HepG2 (cell line): ENCODE results near the gene ZNF526. TPM values are rescaled to one million over a fixed set of nuclear protein-coding genes. Genes with fewer than 3 reads are reported as not detected.
A peak's percentile ranks its signal among the peaks of the same experiment; 100 is the strongest.

Experiments
- ARNTL ChIP-seq: sonication (generic); formaldehyde crosslinking; IDR thresholded peaks from 2 replicates; pipeline ENCODE4 v1.4.0; 2020; ENCODE audit warnings: mild to moderate bottlenecking, missing genetic modification reagents
- CEBPZ ChIP-seq: IDR thresholded peaks from 2 replicates; pipeline ENCODE4 v1.6.1; 2012; ENCODE audit warnings: low read length, improper control_type of control experiment
- HMG20A ChIP-seq: IDR thresholded peaks from 2 replicates; pipeline ENCODE4 v1.6.1; 2016; ENCODE audit warnings: borderline replicate concordance
- IKZF4 ChIP-seq: sonication (generic); formaldehyde crosslinking; IDR thresholded peaks from 2 replicates; pipeline ENCODE4 v1.5.1; 2020; ENCODE audit warnings: borderline replicate concordance, mild to moderate bottlenecking, low read depth, missing genetic modification reagents; ENCODE audit errors: not compliant biosample characterization
- ISX ChIP-seq: sonication (generic); formaldehyde crosslinking; conservative IDR thresholded peaks from 2 replicates; pipeline ENCODE4 v1.5.0; 2020; ENCODE audit warnings: missing genetic modification reagents
- JUN ChIP-seq: sonication (generic); formaldehyde crosslinking; IDR thresholded peaks from 2 replicates; pipeline ENCODE4 v1.4.0; 2020; ENCODE audit warnings: mild to moderate bottlenecking, missing genetic modification reagents
- KDM6A ChIP-seq: IDR thresholded peaks from 2 replicates; pipeline ENCODE4 v1.6.1; 2016; ENCODE audit warnings: low read depth
- MAFK ChIP-seq, 2 experiments: IDR thresholded peaks in 1 of 2; conservative IDR thresholded peaks in 1 of 2; 2 replicates each; pipeline ENCODE4 v1.6.1; 2011; ENCODE audit warnings: improper control_type of control experiment in 2 of 2, low read length in 2 of 2
- MTF1 ChIP-seq: sonication (generic); formaldehyde crosslinking; IDR thresholded peaks from 2 replicates; pipeline ENCODE4 v1.5.0; 2020; ENCODE audit warnings: missing genetic modification reagents
- PAX8 ChIP-seq: sonication (generic); formaldehyde crosslinking; IDR thresholded peaks from 2 replicates; pipeline ENCODE4 v1.8.0; 2022; ENCODE audit warnings: mild to moderate bottlenecking, missing genetic modification reagents, borderline replicate concordance
- PRMT3 ChIP-seq: sonication (generic); formaldehyde crosslinking; IDR thresholded peaks from 2 replicates; pipeline ENCODE4 v1.8.1; 2022; ENCODE audit warnings: low read depth, mild to moderate bottlenecking, moderate library complexity, missing genetic modification reagents, borderline replicate concordance
- RBM22 ChIP-seq: fragments of 200-400 bp; formaldehyde crosslinking; optimal IDR thresholded peaks from 2 replicates; pipeline ENCODE3; 2017; ENCODE audit warnings: mild to moderate bottlenecking, low read length, moderate library complexity
- STAT5B ChIP-seq: sonication (generic); formaldehyde crosslinking; IDR thresholded peaks from 2 replicates; pipeline ENCODE4 v1.4.0; 2020; ENCODE audit warnings: missing genetic modification reagents
- TARDBP ChIP-seq: sonication (generic); formaldehyde crosslinking; IDR thresholded peaks from 2 replicates; pipeline ENCODE4 v1.8.0; 2022; ENCODE audit warnings: mild to moderate bottlenecking, missing genetic modification reagents
- TEF ChIP-seq: sonication (generic); formaldehyde crosslinking; IDR thresholded peaks from 2 replicates; pipeline ENCODE4 v1.5.0; 2020; ENCODE audit warnings: missing genetic modification reagents
- WIZ ChIP-seq: sonication (generic); formaldehyde crosslinking; IDR thresholded peaks from 2 replicates; pipeline ENCODE4 v1.5.1; 2020; ENCODE audit warnings: mild to moderate bottlenecking, missing genetic modification reagents
- ZEB1 ChIP-seq: IDR thresholded peaks from 2 replicates; pipeline ENCODE4 v1.6.1; 2012; ENCODE audit warnings: mild to moderate bottlenecking, low read depth, inconsistent platforms; ENCODE audit not compliant: insufficient replicate concordance
- ZNF225 ChIP-seq: sonication (generic); formaldehyde crosslinking; IDR thresholded peaks from 2 replicates; pipeline ENCODE4 v1.4.0; 2020; ENCODE audit warnings: mild to moderate bottlenecking, missing genetic modification reagents
- ZNF253 ChIP-seq: sonication (generic); formaldehyde crosslinking; IDR thresholded peaks from 2 replicates; pipeline ENCODE4 v1.8.0; 2022; ENCODE audit warnings: mild to moderate bottlenecking, missing genetic modification reagents, borderline replicate concordance
- ZNF687 ChIP-seq: sonication (generic); formaldehyde crosslinking; IDR thresholded peaks from 2 replicates; pipeline ENCODE4 v1.5.1; 2020; ENCODE audit warnings: mild to moderate bottlenecking, missing genetic modification reagents, moderate library complexity
- ZNF773 ChIP-seq: sonication (generic); formaldehyde crosslinking; IDR thresholded peaks from 2 replicates; pipeline ENCODE4 v1.4.0; 2020; ENCODE audit warnings: missing genetic modification reagents, borderline replicate concordance
- polyA plus RNA-seq, 8 experiments: library from polyadenylated mRNA; depleted of rRNA in 3 of 8; stranded (reverse) in 7 of 8; unstranded in 1 of 8; fragments of >200 nt; fragmentation: Illumina TruSeq in 4 of 8; extraction: Trizol in 4 of 8; gene quantifications; 2 replicates each; pipeline versions ENCODE4 v1.2.1 to v1.2.3, GENCODE V29; 2011 to 2016; ENCODE audit warnings: low read depth in 4 of 8, missing spikeins in 1 of 8, mixed read lengths in 1 of 8; ENCODE audit not compliant: insufficient read depth in 1 of 8
- total RNA-seq, 5 experiments: library from RNA; depleted of rRNA; stranded (reverse); fragments of >200 nt; fragmentation: Illumina TruSeq; extraction: Trizol; gene quantifications; 2 replicates each; pipeline ENCODE4 v1.2.3, GENCODE V29; 2016; ENCODE audit warnings: low read depth in 1 of 5

The ZNF526 gene
- total and polyA plus RNA-seq, 2 of the 13 experiments (the other 11 are each of a cell fraction or from before 2014, with no cell fraction given): 3.3 to 8.4 TPM

- TF ChIP-seq STAT5B (CRISPR knock-in tag): no peak
- no peak for TF ChIP-seq WIZ (CRISPR knock-in tag)
- TF ChIP-seq ZNF225 (CRISPR knock-in tag): peak; percentile 56; the same call in 1 of the 2 replicates
- TF ChIP-seq ISX (CRISPR knock-in tag): no peak
- no peak for TF ChIP-seq IKZF4 (CRISPR knock-in tag)
- no peak for TF ChIP-seq MTF1 (CRISPR knock-in tag)
- TF ChIP-seq PAX8 (CRISPR knock-in tag): no peak
- TF ChIP-seq TARDBP: peak; percentile 69; the same call in 1 of the 2 replicates
- no peak for TF ChIP-seq KDM6A
- TF ChIP-seq ZNF687 (CRISPR knock-in tag): peak; percentile 88
- no peak for TF ChIP-seq ZNF253 (CRISPR knock-in tag)
- TF ChIP-seq TEF (CRISPR knock-in tag): no peak
- no peak for TF ChIP-seq JUN (CRISPR knock-in tag)
- TF ChIP-seq HMG20A (CRISPR knock-in tag): no peak
- TF ChIP-seq ARNTL (CRISPR knock-in tag): no peak; the same call in 1 of the 2 replicates
- TF ChIP-seq CEBPZ: no peak
- TF ChIP-seq MAFK (conservative IDR thresholded peaks at IDR 0.05 in 1 of 2, IDR thresholded peaks at IDR 0.05 in 1 of 2; ENCODE audit: low read length in 2 of 2): no peak
- TF ChIP-seq RBM22: no peak
- no peak for TF ChIP-seq PRMT3 (CRISPR knock-in tag)
- no peak for TF ChIP-seq ZNF773 (CRISPR knock-in tag)
- TF ChIP-seq ZEB1: no peak
Measured at GRCh38 chr19:42219812-42220750, at the start of gene ZNF526 (continued).
